Fibroblast of villous mesenchyme (primary cell): ENCODE data around the gene IGSF9. TPM values are rescaled to one million over a fixed set of nuclear protein-coding genes. Genes with fewer than 3 reads are reported as not detected.

ENCODE experiments used
- DNase-seq: peaks from one replicate; pipeline ENCODE4 v3.0.0-alpha.2; 2010; ENCODE audit warnings: low read depth
- H3K4me3 ChIP-seq: 2 replicates; pipeline ENCODE4 v1.5.1; 2011; ENCODE audit warnings: low read depth, mild to moderate bottlenecking, low read length
- total RNA-seq: library from RNA; depleted of rRNA; stranded (reverse); fragments of >200 nt; gene quantifications from 2 replicates; pipeline ENCODE4 v1.2.3, GENCODE V29; 2012
- TF ChIP-seq, protein P1 (sequence below): IDR thresholded peaks from 2 replicates; pipeline ENCODE4 v1.5.1; 2012; ENCODE audit warnings: low read depth, mild to moderate bottlenecking, low read length; ENCODE audit not compliant: insufficient read depth

Gene IGSF9
- total RNA-seq, 1 donor: not detected

DNA sequence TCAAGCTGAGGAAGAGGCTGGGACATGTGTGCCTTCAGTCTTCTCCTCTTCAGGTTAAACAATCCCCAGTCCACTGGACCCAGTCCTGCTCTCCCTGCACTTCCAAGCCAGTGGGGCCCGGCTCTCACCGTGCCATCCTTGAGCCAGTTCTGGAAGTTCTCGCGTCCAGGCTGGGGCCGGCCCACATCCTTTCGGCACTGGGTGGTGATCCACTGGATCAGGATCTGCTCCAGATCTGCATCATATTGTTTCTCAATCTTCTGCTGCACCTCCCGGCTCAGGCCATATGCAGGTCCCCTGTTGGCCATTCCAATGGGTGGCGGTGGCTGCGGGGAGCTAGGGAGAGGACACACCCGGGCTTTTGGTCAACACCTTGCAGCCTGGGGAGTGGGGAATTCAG is 25.2 kb downstream of the IGSF9 start:
- DNase-seq: no peak
- no peak overlapping the region for H3K4me3 ChIP-seq
- TF ChIP-seq, protein P1, sequence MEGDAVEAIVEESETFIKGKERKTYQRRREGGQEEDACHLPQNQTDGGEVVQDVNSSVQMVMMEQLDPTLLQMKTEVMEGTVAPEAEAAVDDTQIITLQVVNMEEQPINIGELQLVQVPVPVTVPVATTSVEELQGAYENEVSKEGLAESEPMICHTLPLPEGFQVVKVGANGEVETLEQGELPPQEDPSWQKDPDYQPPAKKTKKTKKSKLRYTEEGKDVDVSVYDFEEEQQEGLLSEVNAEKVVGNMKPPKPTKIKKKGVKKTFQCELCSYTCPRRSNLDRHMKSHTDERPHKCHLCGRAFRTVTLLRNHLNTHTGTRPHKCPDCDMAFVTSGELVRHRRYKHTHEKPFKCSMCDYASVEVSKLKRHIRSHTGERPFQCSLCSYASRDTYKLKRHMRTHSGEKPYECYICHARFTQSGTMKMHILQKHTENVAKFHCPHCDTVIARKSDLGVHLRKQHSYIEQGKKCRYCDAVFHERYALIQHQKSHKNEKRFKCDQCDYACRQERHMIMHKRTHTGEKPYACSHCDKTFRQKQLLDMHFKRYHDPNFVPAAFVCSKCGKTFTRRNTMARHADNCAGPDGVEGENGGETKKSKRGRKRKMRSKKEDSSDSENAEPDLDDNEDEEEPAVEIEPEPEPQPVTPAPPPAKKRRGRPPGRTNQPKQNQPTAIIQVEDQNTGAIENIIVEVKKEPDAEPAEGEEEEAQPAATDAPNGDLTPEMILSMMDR: no peak

DNA sequence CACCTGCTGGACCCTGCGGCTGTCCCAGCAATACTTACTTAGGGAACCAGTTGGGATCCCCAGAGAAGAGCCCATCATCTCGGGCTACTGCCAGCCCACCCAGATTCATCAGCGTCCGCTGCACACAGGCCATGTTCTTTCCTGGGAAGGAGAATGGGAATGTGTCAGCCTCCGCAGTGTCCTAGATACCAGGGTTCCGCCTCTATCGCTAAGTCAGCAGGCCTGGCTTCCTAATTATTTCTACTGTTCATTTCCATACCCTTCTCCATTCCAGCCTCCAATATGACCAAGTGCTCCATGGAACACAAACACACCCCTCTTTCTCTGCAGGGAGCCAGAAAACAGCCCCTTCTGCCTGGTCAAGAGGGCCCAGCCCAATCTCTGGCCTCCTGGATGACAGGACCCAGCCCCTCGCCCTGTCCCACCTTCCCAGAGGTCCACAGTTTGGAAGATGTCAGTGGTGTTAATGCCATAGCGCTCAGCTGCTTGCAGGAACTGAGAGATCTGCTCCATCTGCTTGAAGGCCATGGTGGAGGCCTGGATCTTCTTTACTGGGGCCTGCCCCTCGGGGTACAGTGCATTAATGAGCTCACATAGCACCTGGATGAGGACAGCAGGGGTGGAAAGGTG is 26.1 kb downstream of the IGSF9 start:
- no peak for DNase-seq
- TF ChIP-seq, protein P1: no peak
- H3K4me3 ChIP-seq: no peak overlapping the region

DNA sequence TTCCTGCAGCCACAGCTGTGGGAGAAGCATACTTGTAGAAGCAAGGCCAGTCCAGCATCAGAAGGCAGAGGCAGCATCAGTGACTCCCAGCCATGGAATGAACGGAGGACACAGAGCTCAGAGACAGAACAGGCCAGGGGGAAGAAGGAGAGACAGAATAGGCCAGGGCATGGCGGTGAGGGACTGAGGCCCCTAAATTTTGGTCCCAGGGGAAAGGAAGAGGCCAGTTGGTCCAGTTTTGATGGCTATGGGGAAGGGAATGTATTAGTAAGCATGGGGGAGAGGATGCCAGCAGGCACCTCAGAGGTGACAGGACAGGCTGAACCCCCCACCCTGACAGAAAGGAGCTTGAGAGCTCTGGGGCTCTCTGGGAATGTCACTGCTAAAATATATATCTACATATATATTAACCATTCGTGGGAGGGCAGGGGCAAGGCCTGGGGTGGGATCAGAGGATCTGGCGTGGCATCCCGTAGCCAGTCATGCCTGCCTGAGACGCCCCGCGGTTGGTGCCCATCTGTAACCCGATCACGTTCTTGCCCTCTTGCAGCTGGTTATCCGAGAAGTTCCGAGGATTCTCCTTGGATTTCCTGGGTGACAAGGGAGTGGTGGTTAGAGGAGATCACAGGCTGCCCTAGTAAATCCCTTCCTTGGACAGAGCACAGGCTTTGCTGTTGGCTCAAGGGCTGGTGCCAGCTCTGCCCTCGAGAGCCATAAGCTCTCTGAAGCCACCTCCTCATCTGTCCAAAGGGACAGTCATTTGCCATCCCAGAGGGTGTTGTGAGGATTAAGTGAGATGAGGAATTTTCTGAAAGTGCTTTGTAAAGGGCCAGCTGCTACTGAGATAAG is 26.8 kb downstream of the IGSF9 start:
- TF ChIP-seq, protein P1: no peak
- no peak overlapping the region for H3K4me3 ChIP-seq
- peak; percentile 55 for DNase-seq

DNA sequence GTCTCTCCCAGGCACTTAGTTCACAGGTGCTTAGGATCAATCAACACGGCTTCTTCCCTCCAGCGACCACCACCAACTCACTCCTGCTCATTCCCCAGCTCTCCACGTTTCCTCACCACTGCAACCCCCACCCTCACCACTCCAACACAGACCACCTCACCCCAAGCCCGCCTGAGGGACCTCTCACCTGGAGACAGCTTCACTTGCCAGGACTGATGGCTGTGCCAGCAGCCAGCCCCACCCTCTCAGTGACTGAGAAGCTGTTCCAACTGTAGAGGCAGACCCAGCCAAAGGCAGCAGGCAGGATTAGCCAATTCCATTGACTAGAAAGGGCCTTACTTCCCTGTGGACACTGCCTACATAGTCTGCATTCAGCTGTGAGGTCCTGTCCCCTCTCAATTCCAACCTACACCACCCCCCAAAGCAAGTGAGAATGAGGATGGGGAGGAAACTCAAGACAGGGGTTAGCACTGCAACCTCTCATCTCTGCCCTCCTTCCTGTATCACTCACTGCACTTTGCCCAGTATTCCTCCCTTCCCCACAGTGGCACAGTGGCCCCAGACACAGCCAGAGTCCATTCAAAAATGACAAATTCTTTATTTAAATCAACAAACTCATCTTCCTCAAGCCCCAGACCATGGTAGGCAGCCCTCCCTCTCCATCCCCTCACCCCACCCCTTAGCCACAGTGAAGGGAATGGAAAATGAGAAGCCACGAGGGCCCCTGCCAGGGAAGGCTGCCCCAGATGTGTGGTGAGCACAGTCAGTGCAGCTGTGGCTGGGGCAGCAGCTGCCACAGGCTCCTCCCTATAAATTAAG is 27.7 kb downstream of the IGSF9 start:
- TF ChIP-seq, protein P1: no peak
- DNase-seq: peak; percentile 34
- no peak overlapping the region for H3K4me3 ChIP-seq

DNA sequence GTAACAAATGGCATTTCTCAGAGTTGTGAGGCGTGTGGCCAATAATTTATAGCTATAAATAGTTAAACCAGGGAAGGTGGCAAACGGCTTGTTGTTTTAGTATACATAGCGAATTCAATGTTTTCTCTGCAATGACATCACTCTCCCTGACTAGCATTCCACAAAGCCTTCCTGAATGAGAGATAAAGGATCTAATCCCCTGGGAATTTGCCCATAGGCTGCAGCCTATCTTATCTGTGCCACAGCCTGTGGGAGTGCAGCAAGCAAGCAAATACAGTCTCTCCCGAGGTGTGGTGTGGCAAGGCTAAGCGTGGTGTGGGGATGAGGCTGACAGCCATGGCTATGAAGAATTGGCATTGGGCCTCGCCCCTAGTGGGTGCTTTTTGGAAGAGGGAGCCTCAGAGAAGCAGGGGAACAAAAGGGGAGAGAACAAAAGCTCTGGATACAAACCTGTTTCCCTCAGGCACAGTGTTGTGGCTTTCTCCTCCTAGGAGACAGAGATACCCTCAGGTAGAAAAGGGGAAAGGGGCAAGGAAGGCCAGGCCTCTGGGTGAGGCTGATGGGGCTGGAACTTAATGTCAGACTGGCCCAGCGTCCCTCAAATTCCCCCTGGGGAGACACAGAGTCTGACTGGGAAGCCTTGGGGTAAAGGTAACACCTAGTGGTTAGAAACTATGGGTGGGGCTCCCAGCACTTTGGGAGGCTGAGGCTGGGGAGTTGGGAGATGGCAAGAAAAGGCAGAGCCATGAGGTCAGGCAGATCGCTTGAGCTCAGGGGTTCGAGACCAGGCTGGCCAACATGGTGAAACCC is 29.0 kb downstream of the IGSF9 start:
- TF ChIP-seq, protein P1: no peak
- no peak overlapping the region for H3K4me3 ChIP-seq
- peak; percentile 95 for DNase-seq

DNA sequence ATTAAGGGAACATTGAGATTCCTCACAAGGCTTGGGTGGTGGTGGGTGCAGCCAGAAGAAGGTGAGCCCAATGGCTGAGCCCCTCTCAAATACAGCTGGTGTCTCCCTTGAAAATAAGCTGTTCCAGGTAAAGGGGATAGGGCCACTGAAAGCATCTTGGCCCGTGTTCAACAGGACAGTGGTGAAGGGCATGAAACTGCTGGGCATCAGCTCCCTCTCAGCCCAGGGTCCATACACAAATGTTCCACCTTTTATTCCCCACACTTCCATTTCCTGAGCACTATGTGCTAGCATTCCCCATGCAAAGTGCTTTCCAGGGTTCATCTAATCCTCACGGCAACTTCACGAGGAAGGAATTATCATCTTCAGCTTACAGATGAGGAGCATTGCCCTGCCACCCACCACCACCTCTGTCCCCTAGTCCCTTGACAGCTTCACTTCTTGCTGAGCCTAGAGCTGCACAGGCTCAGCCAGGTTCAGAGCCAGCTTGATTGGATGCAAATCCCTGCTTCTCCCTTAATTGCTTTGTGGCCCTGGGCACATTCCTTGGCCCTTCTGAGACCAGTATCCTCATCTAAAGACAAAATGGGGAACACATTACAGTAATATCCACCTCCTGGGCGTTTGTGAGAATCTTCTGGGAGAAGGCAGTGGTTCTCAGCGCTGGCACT is 29.7 kb downstream of the IGSF9 start:
- TF ChIP-seq, protein P1: no peak
- no peak overlapping the region for H3K4me3 ChIP-seq
- DNase-seq: no peak
